ENCODE data around the gene USP34.

The USP34 gene

GRCh38 chr2:61295981-61296380 is 174.9 kb downstream of the USP34 start:
- no peak for DNase-seq

GRCh38 chr2:61291851-61292575 is 178.9 kb downstream of the USP34 start:
- no peak for DNase-seq

GRCh38 chr2:61288070-61288841 is 182.6 kb downstream of the USP34 start:
- peak; percentile 13 for DNase-seq

GRCh38 chr2:61287254-61287653 is 183.6 kb downstream of the USP34 start:
- DNase-seq, result no peak

GRCh38 chr2:61283443-61284160 is 187.3 kb downstream of the USP34 start:
- DNase-seq, result no peak

GRCh38 chr2:61282104-61282590 is 188.7 kb downstream of the USP34 start:
- no peak for DNase-seq

DNA sequence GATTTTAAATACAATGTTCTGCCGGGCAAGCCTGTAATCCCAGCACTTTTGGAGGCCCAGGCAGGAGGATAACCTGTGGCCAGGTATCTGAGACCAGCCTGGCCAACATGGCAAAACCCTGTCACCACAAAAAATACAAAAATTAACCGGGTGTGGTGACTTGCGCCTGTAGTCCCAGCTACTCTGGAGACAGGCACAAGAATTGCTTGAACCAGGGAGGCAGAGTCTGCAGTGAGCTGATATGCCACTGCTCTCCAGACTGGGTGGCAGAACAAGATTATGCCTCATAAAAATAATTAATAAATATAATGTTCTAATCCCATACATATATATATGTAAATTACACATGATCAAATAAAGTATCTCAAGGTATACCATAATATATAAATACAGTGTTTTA is 189.6 kb downstream of the USP34 start:
- DNase-seq, result no peak

GRCh38 chr2:61277756-61278155 is 193.1 kb downstream of the USP34 start:
- DNase-seq, result no peak

GRCh38 chr2:61275575-61276184 is 195.2 kb downstream of the USP34 start:
- DNase-seq, result no peak

DNA sequence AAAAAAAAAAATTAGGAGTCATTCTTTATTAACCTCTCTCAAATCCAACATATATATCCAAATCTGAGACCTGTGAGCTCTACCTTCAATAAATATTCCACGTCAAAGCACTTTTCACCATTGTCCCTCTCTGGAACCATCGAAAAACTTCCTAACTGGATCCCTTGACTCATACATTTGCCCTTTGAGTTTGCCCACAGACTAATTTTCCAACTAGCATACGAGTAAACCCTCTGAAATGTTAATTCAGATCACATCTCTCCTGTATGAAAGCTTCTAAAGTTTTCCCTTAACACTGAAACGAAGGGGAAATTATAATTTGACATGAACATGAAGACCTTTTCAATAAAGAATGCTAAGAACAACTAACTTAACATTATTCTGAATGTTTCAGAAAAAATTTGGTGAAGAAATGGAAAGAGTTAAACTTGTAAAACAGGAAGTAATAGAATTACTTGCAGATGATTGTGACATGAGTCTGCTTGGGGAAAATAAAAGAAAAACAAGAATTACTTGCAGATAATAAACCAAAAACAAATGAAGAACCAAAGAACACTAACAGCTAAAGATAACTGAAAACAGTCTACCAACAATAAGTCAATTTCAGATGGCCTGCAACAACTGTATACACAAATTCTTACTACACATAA is 198.3 kb downstream of the USP34 start:
- no peak for DNase-seq

DNA sequence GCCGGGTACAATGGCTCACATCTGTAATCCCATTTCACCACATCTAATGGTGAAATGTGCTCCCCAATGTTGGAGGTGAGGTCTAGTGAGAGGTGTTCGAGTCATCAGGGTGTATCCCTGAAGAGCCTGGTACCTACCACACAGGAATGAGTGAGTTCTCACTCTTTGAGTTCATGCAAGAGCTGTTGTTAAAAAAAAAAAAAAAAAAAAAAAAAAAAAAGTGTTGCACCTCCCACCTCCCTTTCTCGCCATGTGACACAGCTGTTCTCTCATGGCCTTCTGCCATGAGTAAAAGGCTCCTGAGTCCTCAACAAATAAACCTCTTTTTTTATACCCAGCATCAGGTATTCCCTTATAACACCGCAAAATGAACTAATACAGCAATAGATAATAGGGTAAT is 202.6 kb downstream of the USP34 start:
- peak; percentile 28 for DNase-seq

DNA sequence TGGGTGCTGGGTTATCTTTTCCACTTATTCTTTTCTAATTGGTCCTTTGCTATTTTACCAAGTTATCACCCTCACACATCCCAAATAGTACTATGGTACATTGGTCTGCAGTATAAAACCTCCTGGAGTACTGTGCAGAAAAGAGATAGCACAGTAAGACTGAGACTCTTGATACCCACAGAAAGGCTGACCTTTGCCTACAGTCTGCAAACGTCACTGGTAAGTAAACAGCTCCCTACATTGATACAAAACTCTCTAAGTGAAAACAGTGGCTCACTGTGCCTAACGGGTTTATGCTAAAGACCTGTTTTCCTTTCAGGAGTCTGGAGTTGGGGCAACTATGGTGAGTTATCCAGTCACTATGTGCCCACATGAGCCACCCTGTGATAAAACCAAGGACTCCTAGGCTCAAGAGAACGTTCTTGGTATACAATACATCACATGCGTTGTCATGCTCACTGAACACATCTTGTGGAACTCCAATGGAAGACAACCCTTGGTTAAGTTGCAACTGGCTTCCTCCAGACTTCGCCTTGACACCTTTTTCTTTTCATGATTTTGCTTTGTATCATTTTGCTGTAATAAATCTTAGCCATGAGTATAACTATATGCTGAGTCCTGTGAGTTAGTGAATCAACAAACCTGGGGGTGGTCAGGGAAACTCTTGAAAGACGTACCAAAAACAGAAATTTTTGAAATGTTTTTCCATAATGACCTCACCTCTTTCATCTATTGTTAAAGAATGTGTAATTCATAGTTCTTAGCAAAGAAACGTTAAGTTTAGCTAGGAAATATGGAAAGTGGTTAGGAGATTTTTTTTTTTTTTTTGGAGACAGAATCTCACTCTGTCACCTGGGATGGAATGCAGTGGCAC is 204.0 kb downstream of the USP34 start:
- no peak for DNase-seq

DNA sequence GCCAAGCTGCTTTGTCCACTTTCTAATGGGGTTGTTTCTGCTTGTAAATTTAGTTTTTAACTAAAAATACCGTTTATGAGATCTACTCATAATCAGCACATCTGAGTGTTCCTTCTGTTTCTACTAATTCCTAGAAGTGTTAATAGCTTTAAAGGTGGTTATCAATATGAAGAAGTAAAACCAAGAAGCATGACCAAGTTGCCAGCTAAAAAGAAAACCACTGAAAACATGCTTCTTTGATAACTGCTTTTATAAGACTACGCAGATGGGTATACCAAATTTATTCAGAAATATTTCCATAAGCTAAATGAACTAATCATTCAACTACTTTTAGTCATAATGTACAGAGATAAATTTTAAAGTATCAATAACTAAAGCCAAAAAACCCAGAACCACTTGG is 207.1 kb downstream of the USP34 start:
- no peak for DNase-seq

DNA sequence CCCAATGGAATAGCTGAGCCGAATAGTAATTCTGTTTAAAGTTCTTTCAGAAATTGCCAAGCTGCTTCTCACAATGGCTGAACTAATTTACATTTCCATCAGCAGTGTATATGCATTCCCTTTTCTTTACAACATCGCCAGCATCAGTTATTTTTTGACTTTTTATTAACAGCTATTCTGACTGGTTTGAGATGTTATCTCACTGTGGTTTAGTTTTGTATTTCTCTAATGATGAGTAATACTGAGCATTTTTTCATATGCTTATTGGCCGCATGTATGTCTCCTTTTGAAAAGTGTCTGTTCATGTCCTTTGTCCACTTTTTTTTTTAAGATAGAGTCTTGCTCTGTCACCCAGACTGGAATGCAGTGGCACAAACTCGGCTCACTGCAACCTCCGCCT is 208.2 kb downstream of the USP34 start:
- no peak for DNase-seq

DNA sequence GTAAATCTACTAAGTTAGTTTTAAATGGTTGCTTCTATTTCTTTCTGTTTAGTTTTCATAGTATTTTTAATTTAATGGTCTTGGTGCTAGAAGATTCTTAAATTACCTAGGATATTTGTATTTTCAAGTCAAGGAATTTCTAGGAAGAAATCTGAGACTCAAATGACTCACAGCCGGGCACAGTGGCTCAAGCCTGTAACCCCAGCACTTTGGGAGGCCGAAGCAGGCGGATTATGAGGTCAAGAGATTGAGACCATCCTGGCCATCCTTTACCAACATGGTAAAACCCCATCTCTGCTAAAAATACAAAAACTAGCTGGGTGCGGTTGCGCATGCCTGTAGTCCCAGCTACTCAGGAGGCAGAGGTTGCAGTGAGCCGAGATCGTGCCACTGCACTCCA is 213.4 kb downstream of the USP34 start:
- no peak for DNase-seq

GRCh38 chr2:61255580-61256437 is 215.1 kb downstream of the USP34 start:
- peak; percentile 75 for DNase-seq

DNA sequence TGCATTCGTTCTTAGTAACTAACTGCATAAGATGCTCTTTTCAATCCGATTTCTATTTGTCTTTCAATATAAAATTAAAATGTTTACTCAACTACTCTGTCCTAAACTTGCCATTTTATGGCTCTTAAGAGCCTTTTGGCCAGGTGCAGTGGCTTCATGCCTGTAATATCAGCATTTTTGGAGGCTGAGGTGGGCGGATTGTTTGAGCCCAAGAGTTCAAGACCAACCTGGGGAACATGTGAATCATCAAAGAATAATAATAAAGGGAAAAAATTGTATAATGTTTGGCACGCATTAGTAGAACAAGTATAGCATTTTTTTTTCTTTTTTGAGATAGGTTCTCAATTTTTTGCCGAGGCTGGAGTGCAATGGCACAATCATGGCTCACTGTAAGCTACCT is 216.4 kb downstream of the USP34 start:
- DNase-seq, result no peak

DNA sequence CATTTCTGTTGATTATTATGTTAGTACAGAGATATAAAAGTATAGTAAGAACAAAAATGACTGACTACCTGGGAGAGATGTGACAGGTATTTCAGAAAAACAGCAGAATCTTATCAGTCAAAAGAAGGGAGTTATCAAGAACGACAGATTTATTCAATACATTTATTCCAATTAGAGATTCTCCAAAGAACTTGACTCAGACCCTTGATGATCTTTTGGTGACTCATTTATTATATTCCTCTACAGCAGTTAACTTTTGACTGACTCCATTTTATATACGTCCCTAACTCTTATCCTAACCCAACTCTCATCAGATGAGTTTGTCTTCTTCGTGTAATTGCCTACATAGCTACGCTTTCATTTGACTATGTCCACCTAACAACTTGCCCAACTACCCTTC is 217.8 kb downstream of the USP34 start:
- no peak for DNase-seq

GRCh38 chr2:61252031-61252430 is 218.9 kb downstream of the USP34 start:
- no peak for DNase-seq

DNA sequence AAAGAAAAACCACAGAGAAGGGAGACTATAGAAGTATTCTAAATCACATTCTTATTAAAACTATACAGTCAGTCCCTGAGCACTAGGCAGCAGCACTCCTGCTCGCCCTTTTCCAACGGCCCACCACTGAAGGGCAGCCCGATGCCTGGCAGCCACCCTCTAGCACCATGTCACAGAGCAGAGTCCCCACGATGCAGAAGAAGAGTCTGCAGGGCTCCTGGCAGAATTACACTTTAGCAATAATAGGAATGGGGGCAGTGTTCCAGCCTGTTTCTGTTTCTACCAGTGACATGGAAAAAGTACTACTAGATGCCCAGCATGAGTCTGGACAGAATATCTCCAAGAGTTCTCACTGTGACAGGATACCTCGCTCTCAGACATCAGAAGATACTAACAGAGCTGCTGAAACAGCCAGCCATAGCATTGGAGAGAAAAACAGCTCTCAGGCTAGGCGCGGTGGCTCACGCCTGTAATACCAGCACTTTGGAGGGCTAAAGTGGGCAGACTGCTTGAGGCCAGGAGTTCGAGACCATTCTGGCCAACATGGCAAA is 221.3 kb downstream of the USP34 start:
- no peak for DNase-seq
